Endometrial microvascular endothelial cells (primary cell): ENCODE data around the gene SRPK3. TPM values are rescaled to one million over a fixed set of nuclear protein-coding genes. Genes with fewer than 3 reads are reported as not detected.

ENCODE experiments used
- in situ Hi-C: cut with HindIII; loops from 2 replicates; pipeline ENCODE4 v1.10.0; 2017; ENCODE audit warnings: low sequenced_read_pairs, low pct_unique_long_range_greater_than_20kb; ENCODE audit errors: inconsistent ontology term
- total RNA-seq: library from RNA; depleted of rRNA; stranded (reverse); fragments of >200 nt; gene quantifications from one replicate; pipeline ENCODE4 v1.2.3, GENCODE V29; 2015; ENCODE audit errors: inconsistent ontology term

SRPK3 gene
- total RNA-seq, 1 donor from 2014 or later, result 0.56 TPM

- in situ Hi-C loops, result no loop called here
These were observed 39.8 kb downstream of the SRPK3 start for GRCh38 chrX:153820601-153821000.

DNA sequence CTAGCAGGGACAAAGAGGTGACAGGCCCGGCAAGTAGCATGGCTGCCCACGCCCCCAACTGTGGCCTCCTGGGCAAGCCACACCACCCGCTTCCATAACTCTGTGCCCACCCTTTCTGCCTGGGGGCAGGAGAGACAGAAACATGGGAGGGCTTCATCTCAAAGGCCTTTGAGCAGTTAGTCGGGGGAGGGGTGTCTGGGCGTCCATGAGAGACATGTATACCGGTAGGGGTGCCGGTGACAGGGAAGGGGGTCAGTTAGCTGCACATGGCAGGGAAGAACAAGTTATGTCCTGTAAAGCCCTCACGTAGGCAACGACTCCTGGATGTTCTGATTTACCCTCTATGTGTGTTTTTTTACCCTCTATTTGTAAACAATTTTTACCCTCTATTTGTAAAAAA, 40.2 kb downstream of the SRPK3 start:
- in situ Hi-C loops, result no loop called here

DNA sequence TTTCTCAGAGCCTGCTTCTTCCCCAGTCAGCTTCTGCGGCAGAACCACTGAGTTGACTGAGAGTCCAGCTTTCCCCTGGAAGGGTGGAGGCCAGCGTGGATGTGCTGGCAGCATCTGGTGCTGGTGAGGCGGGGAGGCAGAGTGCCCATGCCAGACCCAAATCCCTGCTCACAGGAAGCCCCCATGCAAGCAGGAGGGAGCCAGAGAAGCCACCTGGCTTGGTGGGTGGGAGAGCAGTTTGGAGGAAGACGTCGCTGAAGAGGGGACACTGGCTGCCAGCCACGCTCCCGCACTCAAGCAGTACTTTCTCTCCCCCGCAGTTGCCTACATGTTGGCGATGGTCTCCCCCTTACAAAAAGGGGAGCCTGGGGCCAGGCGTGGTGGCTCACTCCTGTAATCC, 43.5 kb downstream of the SRPK3 start:
- in situ Hi-C loops, result no loop called here

DNA sequence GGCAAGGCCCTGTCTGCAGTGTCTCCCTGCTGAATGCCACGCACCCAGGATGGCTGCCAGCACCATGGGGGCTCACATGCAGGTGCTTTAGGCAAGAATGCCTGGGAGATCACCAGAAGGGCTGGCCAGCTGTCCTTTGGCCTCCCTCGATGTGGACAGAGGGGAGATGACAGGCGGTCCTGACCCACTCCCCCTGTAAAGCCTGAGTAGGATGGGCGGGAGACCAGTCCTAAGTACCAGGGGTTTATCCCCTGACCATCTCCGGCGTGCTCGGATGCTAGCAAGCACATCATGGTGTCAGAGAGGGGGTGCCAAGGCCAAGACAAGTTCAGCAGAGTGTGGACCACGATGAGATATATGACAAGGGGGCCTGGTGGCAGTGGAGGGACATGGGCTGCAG, 44.2 kb downstream of the SRPK3 start:
- in situ Hi-C loops, result no loop called here

DNA sequence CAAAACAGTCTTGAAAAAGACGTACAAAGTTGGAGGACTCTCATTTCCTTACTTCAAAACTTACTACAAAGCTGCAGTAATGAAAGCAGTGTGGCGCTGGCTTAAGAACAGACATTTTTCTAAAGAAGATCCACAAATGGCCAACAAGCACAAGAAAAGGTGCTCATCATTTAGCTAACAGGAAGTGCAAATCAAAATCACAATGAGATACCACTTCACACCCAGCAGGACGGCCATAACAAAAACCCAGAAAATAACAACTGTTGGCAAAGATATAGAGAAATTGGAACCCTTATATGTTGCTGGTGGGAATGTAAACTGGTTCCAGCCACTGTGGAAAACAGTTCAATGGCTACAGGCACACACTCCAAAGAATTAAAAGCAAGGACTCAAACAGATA, 46.2 kb downstream of the SRPK3 start:
- in situ Hi-C loops, result no loop called here

DNA sequence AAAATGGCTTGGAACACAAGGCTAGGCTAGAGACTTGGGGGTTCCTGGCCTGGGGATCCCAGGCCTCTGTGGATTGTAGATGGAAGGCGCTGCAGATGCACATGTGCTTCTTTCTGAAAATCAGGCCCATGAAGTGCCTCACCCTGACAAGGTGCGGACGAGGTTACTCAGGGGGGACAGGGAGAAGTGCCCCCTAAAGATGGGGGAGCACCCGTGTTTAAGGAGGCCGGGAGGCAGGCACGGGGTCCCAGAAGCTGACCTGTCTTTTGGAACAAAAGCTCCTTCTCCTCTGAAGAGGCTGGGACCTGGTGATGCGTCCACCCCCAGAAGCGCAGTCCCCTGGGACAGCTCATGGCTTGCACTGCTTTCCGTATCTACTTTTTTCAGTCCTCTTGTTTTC, 47.1 kb downstream of the SRPK3 start:
- in situ Hi-C loops, result no loop called here

DNA sequence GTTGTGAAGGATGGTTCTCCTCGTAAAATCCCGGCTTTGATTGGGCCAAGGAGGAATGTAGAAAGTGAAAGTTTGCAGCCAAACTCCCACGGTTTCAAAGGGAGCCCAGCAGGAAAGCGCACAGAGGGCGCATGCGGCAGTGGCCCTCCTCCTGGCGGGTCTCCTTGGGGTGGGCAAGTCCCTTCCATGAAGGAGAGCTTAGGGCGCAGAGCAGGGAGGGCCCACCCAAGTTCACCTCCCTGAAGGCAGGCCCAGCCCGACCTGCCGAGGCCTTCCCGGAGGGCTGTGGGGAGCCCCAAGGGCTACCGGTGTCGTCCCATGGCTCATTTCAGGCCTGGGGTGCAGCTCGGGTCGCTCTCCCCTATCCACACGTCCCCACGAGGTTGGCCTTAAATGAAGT, 47.5 kb downstream of the SRPK3 start:
- in situ Hi-C loops, result no loop called here

DNA sequence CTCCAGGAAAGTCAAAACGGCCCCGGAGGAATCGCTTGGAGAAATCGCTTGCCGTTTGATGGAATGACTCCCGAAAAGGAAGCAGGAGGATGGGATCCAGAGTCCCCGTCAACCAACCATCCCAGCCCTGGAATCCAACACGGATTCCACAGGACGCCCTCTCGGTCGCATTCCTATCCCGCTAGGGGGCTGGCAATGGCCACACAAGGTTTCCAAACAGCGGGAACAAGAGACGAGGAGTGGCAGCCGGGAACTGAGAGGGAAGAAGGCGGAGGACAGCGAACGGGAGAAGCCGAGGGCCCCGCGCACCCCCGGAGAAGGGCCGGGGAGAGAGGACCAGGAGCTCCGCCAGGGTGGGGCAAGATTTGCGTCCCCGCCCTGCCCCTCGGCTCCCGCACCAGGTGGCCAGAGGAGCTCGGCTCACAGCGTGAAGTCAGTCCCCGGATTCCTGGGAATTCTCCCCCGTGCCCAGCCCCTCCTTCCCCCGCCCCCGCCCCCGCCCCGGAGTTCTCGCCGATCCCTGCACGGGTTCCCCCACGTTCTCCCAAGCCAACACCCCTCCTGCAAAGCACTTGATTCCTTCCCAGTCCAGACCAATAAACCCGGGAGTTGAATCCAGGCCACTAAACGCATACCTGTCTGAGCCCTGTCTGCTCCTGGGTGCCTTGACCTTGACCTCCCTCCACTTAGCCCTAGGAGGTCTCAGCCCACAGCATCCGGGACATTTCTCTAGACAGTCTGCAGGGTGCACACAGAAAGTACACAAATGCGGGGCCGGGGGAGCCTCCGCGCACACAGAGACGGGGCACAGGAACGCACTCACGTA, 48.1 kb downstream of the SRPK3 start:
- in situ Hi-C loops, result no loop called here

- in situ Hi-C loops, result no loop called here
These were observed 48.6 kb downstream of the SRPK3 start for GRCh38 chrX:153829549-153829798.

DNA sequence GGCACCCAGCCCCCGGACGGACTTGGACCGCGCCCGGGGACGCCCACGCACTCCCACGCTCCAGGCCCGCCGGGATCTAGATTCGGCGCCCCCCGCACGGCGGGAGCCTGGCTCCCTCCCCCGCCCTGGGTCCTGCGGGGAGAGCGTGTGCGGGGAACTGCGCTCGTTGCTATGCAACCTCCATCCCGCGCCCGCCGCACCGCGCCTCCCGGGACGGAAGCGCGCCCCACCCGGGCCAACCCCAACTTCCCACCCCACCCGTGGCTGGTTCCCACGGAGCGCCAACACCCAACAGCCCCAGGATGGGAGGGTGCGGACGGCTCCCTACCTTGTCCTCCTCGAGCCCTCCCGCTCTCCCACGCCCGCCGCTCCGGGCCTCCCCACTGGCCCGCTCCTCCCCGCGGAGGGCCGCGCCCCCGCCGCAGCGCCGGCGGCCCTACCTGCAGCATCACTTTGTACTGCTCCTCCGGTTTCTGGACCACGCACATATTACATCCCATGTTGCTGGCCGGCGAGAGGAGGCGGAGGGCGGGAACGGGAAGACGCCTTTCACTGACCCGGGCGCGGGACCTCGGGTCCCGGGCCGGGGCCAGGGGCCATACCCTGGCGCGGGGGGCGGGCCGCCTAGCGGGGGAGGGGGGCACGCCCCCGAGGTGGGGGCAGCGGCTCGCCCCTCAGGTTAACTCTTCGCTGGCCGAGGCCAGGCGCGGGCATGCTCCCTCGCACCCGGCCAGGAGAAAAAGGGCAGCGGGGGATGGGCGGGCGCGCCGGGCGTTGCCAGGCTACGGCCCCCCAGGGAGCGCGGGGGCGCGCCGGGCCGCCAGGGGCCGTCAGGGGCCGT, 49.2 kb downstream of the SRPK3 start, which contains the start of gene PDZD4:
PDZD4 (minus strand) TSS at position 746 of the 841 bp plus-strand sequence; CDS start at position 500, 246 bp downstream.
- in situ Hi-C loops, result no loop called here

DNA sequence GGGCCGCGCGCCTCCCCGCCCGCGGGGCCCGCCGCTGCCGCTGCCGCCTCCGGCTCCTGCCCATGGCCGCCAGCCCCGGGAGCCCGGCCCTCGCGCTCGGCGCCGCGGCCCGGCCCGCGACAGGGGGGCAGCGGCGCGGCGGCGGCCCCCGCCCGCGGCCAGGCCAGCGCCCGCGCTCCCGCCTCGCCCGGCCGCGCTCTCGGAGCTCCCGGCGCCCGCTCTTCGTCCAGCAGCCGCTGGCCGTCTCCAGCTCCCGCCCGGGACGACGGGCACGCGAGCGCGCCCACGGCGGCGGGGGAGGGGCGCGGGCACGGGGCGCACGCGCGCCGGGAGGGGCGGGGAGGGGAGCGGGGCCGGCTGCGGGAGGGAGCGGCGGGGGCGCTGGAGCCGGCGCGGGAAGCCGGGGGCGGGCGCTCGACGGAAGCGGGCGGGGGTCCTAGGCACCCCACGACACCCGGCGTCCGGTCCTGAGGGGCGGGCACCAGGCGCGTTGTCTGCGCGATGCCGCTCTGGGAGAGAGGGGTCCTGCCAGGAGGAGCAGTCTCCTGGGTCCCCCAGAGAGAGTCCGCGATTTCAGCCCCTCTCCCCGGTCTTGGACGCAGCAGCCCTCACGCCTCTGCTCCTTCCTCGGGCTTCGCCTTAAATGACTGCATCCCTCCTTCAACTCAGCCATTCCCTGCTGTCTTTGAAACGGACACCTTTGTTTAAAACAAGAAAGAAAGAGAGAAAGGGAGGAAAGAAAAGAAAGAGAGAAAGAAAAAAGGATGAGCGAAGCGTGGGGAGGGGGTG, 50.0 kb downstream of the SRPK3 start:
- in situ Hi-C loops, result no loop called here

DNA sequence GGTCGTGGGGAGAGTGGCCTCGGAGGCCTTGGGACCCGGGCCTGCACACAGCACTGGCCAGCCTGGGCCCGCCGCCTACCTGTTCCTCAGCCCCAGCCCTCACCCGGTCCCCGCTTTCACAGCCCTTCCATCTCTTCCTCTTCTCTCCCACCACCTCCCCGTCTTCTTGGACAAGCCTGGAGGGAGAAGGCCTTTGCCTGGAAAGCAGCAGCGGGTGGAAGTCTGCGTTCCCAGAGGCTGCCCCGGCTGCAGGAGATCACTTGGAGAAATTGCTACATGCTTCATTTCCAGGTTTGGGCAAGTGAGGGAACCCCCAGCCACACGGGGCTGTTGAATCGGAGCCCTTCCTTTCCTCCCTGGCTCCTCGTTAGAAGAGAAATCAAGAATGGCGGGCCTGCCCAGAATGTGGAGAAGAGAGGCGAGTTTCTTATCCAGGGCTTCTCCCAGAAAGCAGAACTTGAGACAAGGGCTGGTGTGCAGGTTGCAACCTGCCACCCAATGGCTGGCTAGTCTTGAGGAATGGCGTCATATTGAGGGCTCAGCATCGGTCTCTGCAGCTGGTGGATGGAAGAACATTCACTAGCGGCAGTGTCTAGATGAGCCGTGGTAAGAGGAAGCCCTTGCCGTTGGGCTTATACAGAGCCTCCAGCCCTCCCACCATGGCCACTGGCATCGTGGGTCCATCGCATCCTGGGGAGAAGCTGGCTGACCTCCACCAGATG, 50.7 kb downstream of the SRPK3 start:
- in situ Hi-C loops, result no loop called here

GRCh38 chrX:153832728-153833127, 51.9 kb downstream of the SRPK3 start:
- in situ Hi-C loops, result no loop called here

Other genes starting within 250 kb of the SRPK3 start
- gene CCNQ, start 181.9 kb upstream of the SRPK3 start, total RNA-seq, result 52.3 TPM
- gene DUSP9, start 133.8 kb upstream of the SRPK3 start, total RNA-seq, result not detected
- not detected for gene PNCK, start 107.2 kb upstream of the SRPK3 start, total RNA-seq
- gene SLC6A8, start 93.1 kb upstream of the SRPK3 start, total RNA-seq, result 2.6 TPM
- 282 TPM for gene BCAP31, start 56.7 kb upstream of the SRPK3 start, total RNA-seq
- 11.7 TPM for gene ABCD1, start 56.2 kb upstream of the SRPK3 start, total RNA-seq
- gene PLXNB3, start 16.8 kb upstream of the SRPK3 start, total RNA-seq, result 15.3 TPM
- gene IDH3G, start 13.3 kb downstream of the SRPK3 start, total RNA-seq, result 77.5 TPM
- 199 TPM for gene SSR4, start 13.6 kb downstream of the SRPK3 start, total RNA-seq
- not detected for gene PDZD4, start 49.5 kb downstream of the SRPK3 start, total RNA-seq
- gene L1CAM, start 105.1 kb downstream of the SRPK3 start, total RNA-seq, result not detected
- gene AVPR2, start 123.6 kb downstream of the SRPK3 start, total RNA-seq, result not detected
- 15.4 TPM for gene ARHGAP4, start 145.2 kb downstream of the SRPK3 start, total RNA-seq
- 216 TPM for gene NAA10, start 154.0 kb downstream of the SRPK3 start, total RNA-seq
- not detected for gene RENBP, start 163.6 kb downstream of the SRPK3 start, total RNA-seq
- 44.8 TPM for gene HCFC1, start 190.8 kb downstream of the SRPK3 start, total RNA-seq
- gene TMEM187, start 191.7 kb downstream of the SRPK3 start, total RNA-seq, result 9.8 TPM
- 156 TPM for gene IRAK1, start 238.9 kb downstream of the SRPK3 start, total RNA-seq